Measurements from ENCODE around the gene SLCO2A1. TPM values are rescaled to one million over a fixed set of nuclear protein-coding genes. Genes with fewer than 3 reads are reported as not detected.

SLCO2A1 gene
- total and polyA plus RNA-seq, 2 experiments from 2014 or later, result 0.22 to 4.8 TPM

GRCh38 chr3:133988631-133989161 lies 41.0 kb downstream of the SLCO2A1 start:
- no peak for DNase-seq
- Histone ChIP-seq H3F3A (ENCODE audit: insufficient read depth) (no peaks in the 10 kb centered on the region), H3K4me3 (no peak overlapping the region), H3K9me3 (ENCODE audit: low read depth) (no peaks in the 10 kb centered on the region), H2AFZ (no peak overlapping the region), H3K27ac (no peak overlapping the region), H3K9me2 (ENCODE audit: insufficient read depth) (no peaks in the 10 kb centered on the region), H3K9ac (no peak overlapping the region), H4K20me1 (ENCODE audit: insufficient read depth) (no peaks in the 10 kb centered on the region), H3K79me2 (ENCODE audit: insufficient read depth) (no peaks in the 10 kb centered on the region), H3K36me3 (ENCODE audit: low read depth) (no peaks in the 10 kb centered on the region), H3K4me1 (ENCODE audit: insufficient read depth) (peaks cover 16% of the 10 kb centered on the region), H3K4me2 (ENCODE audit: unreplicated experiment) (no peak overlapping the region), H3K27me3 (replicated peaks; ENCODE audit: insufficient read depth) (no peaks in the 10 kb centered on the region)
- in situ Hi-C loops (cut with MboI), result no loop called here
- WGBS, 2 experiments (ENCODE audit: low coverage in 1 of 2, low lambda C conversion rate in 2 of 2, missing lambda C conversion rate in 2 of 2), result 83 to 88% methylated on average over 9 of the region's 9 CpGs
- TF ChIP-seq EZH2 (IDR thresholded peaks at IDR 0.05; ENCODE audit: insufficient read depth, poor library complexity, severe bottlenecking), result no peak

GRCh38 chr3:133987948-133988484 lies 41.7 kb downstream of the SLCO2A1 start:
- H3K36me3 ChIP-seq (ENCODE audit: low read depth), result no peaks in the 10 kb centered on the region
- in situ Hi-C loops (cut with MboI), result no loop called here
- H3K9ac ChIP-seq, result no peak overlapping the region
- no peaks in the 10 kb centered on the region for H3K79me2 ChIP-seq (ENCODE audit: insufficient read depth)
- no peak for DNase-seq
- no peak overlapping the region for H3K4me2 ChIP-seq (ENCODE audit: unreplicated experiment)
- no peaks in the 10 kb centered on the region for H3F3A ChIP-seq (ENCODE audit: insufficient read depth)
- no peaks in the 10 kb centered on the region for H3K9me3 ChIP-seq (ENCODE audit: low read depth)
- H3K27ac ChIP-seq, result no peak overlapping the region
- 70 to 71% methylated on average over 2 of the region's 2 CpGs for WGBS, 2 experiments (ENCODE audit: low coverage in 1 of 2, low lambda C conversion rate in 2 of 2, missing lambda C conversion rate in 2 of 2)
- TF ChIP-seq EZH2 (IDR thresholded peaks at IDR 0.05; ENCODE audit: insufficient read depth, poor library complexity, severe bottlenecking) (no peak), EZH2phosphoT487 (IDR thresholded peaks at IDR 0.05; ENCODE audit: insufficient read depth, low read depth) (no peak)
- no peaks in the 10 kb centered on the region for H3K27me3 ChIP-seq (replicated peaks; ENCODE audit: insufficient read depth)
- peaks cover 16% of the 10 kb centered on the region for H3K4me1 ChIP-seq (ENCODE audit: insufficient read depth)
- H3K4me3 ChIP-seq, result no peak overlapping the region
- no peaks in the 10 kb centered on the region for H3K9me2 ChIP-seq (ENCODE audit: insufficient read depth)
- no peak overlapping the region for H2AFZ ChIP-seq
- no peaks in the 10 kb centered on the region for H4K20me1 ChIP-seq (ENCODE audit: insufficient read depth)

- 68% methylated on average over 8 of the region's 8 CpGs for WGBS, 2 experiments (ENCODE audit: low coverage in 1 of 2, low lambda C conversion rate in 2 of 2, missing lambda C conversion rate in 2 of 2)
- Histone ChIP-seq H3K4me3 (no peak overlapping the region), H3K27me3 (replicated peaks; ENCODE audit: insufficient read depth) (no peaks in the 10 kb centered on the region), H4K20me1 (ENCODE audit: insufficient read depth) (no peaks in the 10 kb centered on the region), H3F3A (ENCODE audit: insufficient read depth) (no peaks in the 10 kb centered on the region), H3K9me2 (ENCODE audit: insufficient read depth) (no peaks in the 10 kb centered on the region), H2AFZ (no peak overlapping the region), H3K79me2 (ENCODE audit: insufficient read depth) (no peaks in the 10 kb centered on the region), H3K4me1 (ENCODE audit: insufficient read depth) (peaks cover 16% of the 10 kb centered on the region), H3K9me3 (ENCODE audit: low read depth) (no peaks in the 10 kb centered on the region), H3K9ac (no peak overlapping the region), H3K27ac (no peak overlapping the region), H3K36me3 (ENCODE audit: low read depth) (no peaks in the 10 kb centered on the region), H3K4me2 (ENCODE audit: unreplicated experiment) (no peak overlapping the region)
- DNase-seq, result no peak
- TF ChIP-seq EZH2phosphoT487 (IDR thresholded peaks at IDR 0.05; ENCODE audit: insufficient read depth, low read depth), result no peak
- no peak for TF ChIP-seq EZH2 (IDR thresholded peaks at IDR 0.05; ENCODE audit: insufficient read depth, poor library complexity, severe bottlenecking)
- in situ Hi-C loops (cut with MboI), result no loop called here
These were observed 42.6 kb downstream of the SLCO2A1 start for GRCh38 chr3:133987136-133987535.

GRCh38 chr3:133986311-133986710 lies 43.4 kb downstream of the SLCO2A1 start:
- Histone ChIP-seq H3K27ac (no peak overlapping the region), H3K9me2 (ENCODE audit: insufficient read depth) (no peaks in the 10 kb centered on the region), H3K9me3 (ENCODE audit: low read depth) (no peaks in the 10 kb centered on the region), H3K4me1 (ENCODE audit: insufficient read depth) (peaks cover 8% of the 10 kb centered on the region), H3K9ac (no peak overlapping the region), H3K27me3 (replicated peaks; ENCODE audit: insufficient read depth) (no peaks in the 10 kb centered on the region), H3K4me2 (ENCODE audit: unreplicated experiment) (no peak overlapping the region), H4K20me1 (ENCODE audit: insufficient read depth) (no peaks in the 10 kb centered on the region), H3F3A (ENCODE audit: insufficient read depth) (no peaks in the 10 kb centered on the region), H3K4me3 (no peak overlapping the region), H2AFZ (no peak overlapping the region), H3K36me3 (ENCODE audit: low read depth) (no peaks in the 10 kb centered on the region), H3K79me2 (ENCODE audit: insufficient read depth) (no peaks in the 10 kb centered on the region)
- in situ Hi-C loops (cut with MboI), result no loop called here
- no peak for DNase-seq
- WGBS, 2 experiments (ENCODE audit: low coverage in 1 of 2, low lambda C conversion rate in 2 of 2, missing lambda C conversion rate in 2 of 2), result 85 to 89% methylated on average over 6 of the region's 6 CpGs
- TF ChIP-seq EZH2 (IDR thresholded peaks at IDR 0.05; ENCODE audit: insufficient read depth, poor library complexity, severe bottlenecking), result no peak
- TF ChIP-seq EZH2phosphoT487 (IDR thresholded peaks at IDR 0.05; ENCODE audit: insufficient read depth, low read depth), result no peak

GRCh38 chr3:133984975-133985374 lies 44.8 kb downstream of the SLCO2A1 start:
- in situ Hi-C loops (cut with MboI), result no loop called here
- Histone ChIP-seq H3K36me3 (ENCODE audit: low read depth) (no peaks in the 10 kb centered on the region), H3K9me2 (ENCODE audit: insufficient read depth) (no peaks in the 10 kb centered on the region), H3K27ac (no peak overlapping the region), H2AFZ (no peak overlapping the region), H3K4me2 (ENCODE audit: unreplicated experiment) (no peak overlapping the region), H3K79me2 (ENCODE audit: insufficient read depth) (no peaks in the 10 kb centered on the region), H3K9ac (no peak overlapping the region), H3F3A (ENCODE audit: insufficient read depth) (no peaks in the 10 kb centered on the region), H3K4me1 (ENCODE audit: insufficient read depth) (no peaks in the 10 kb centered on the region), H3K4me3 (no peak overlapping the region), H4K20me1 (ENCODE audit: insufficient read depth) (no peaks in the 10 kb centered on the region), H3K27me3 (replicated peaks; ENCODE audit: insufficient read depth) (no peaks in the 10 kb centered on the region), H3K9me3 (ENCODE audit: low read depth) (no peaks in the 10 kb centered on the region)
- WGBS, 2 experiments (ENCODE audit: low coverage in 1 of 2, low lambda C conversion rate in 2 of 2, missing lambda C conversion rate in 2 of 2), result 64 to 77% methylated on average over 7 of the region's 7 CpGs
- TF ChIP-seq EZH2 (IDR thresholded peaks at IDR 0.05; ENCODE audit: insufficient read depth, poor library complexity, severe bottlenecking), result no peak
- TF ChIP-seq EZH2phosphoT487 (IDR thresholded peaks at IDR 0.05; ENCODE audit: insufficient read depth, low read depth), result no peak
- DNase-seq, result no peak

Measured in GM23248 (cell line).